Upper lobe of left lung (tissue), 6 donors: ENCODE results near the gene FAM234A. TPM values are rescaled to one million over a fixed set of nuclear protein-coding genes. Genes with fewer than 3 reads are reported as not detected.

Experiments
- ATAC-seq, 2 donors: fragments of 200-7000 bp; cut with Tn5 transposase; one replicate each; pipeline ENCODE4 v1.9.1; 2022; ENCODE audit warnings: mild to moderate bottlenecking in 2 of 2, moderate library complexity in 2 of 2; ENCODE audit not compliant: low FRiP score in 2 of 2
- DNase-seq, 2 donors: peaks; one replicate each; pipeline ENCODE4 v3.0.0-alpha.2; 2019 to 2020
- H3K27ac ChIP-seq, 4 donors: fragments of 200-600 bp; sonication (generic); one replicate each; pipeline ENCODE4 v1.5.1; 2016 to 2019
- H3K27me3 ChIP-seq, 4 donors: fragments of 200-600 bp; sonication (generic); one replicate each; pipeline ENCODE4 v1.5.1; 2017 to 2019
- H3K36me3 ChIP-seq, 4 donors: fragments of 200-600 bp; sonication (generic); one replicate each; pipeline ENCODE4 v1.5.1; 2016 to 2019
- H3K4me1 ChIP-seq, 4 donors: fragments of 200-600 bp; sonication (generic); one replicate each; pipeline ENCODE4 v1.5.1; 2018 to 2019
- H3K4me3 ChIP-seq, 4 donors: fragments of 200-600 bp; sonication (generic); one replicate each; pipeline ENCODE4 v1.5.1; 2017 to 2019; ENCODE audit warnings: mild to moderate bottlenecking in 2 of 4, moderate library complexity in 1 of 4
- H3K9me3 ChIP-seq, 4 donors: fragments of 200-600 bp; sonication (generic); one replicate each; pipeline ENCODE4 v1.5.1; 2018 to 2019
- CTCF ChIP-seq, 6 experiments: fragments of 450-650 bp in 4 of 6; fragments of 200-600 bp in 2 of 6; sonication (generic) in 2 of 6; IDR thresholded peaks; one replicate each; pipeline ENCODE4 v1.5.1; 2016 to 2019; ENCODE audit warnings: antibody characterized with exemption in 6 of 6
- EP300 ChIP-seq, 4 donors: sonication (generic); formaldehyde crosslinking; IDR thresholded peaks; one replicate each; pipeline ENCODE4 v1.5.1; 2017; ENCODE audit warnings: antibody characterized with exemption in 4 of 4, control low read depth in 2 of 4
- POLR2A ChIP-seq, 4 donors: fragments of 450-650 bp; IDR thresholded peaks; one replicate each; pipeline ENCODE4 v1.5.1; 2016 to 2017; ENCODE audit warnings: antibody characterized with exemption in 4 of 4, mild to moderate bottlenecking in 2 of 4
- POLR2AphosphoS5 ChIP-seq, 2 donors: sonication (generic); formaldehyde crosslinking; IDR thresholded peaks; one replicate each; pipeline ENCODE4 v1.5.1; 2017; ENCODE audit warnings: antibody characterized with exemption in 2 of 2
- WGBS, 2 donors: methylation state at CpG; one replicate each; pipeline ENCODE4 v1.1.5; 2017 to 2018; 5-methylcytosine and 5-hydroxymethylcytosine counted together
- total RNA-seq, 6 donors: library from RNA; depleted of rRNA in 4 of 6; stranded (reverse); fragments of >200 nt in 4 of 6; gene quantifications; one replicate each; pipeline versions ENCODE4 v1.1.0 to v1.2.1, GENCODE V29; 2016 to 2021
- donor health status: DM: no; HTN: no; CAD: no; lungs with moderate emphysema.
- donor health status: DM: no; HTN: yes; CAD: no; lungs with severe emphysema.

The FAM234A gene
- total RNA-seq, 6 donors from 2014 or later: 55.4 to 92.7 (median 66.0) TPM

- TF ChIP-seq POLR2AphosphoS5 (IDR thresholded peaks at IDR 0.05) (no peak), EP300 (IDR thresholded peaks at IDR 0.05) (no peak)
- no peak overlapping the region for H3K4me3 ChIP-seq
- H3K27ac ChIP-seq: no peak overlapping the region
- no peaks in the 10 kb centered on the region for H3K9me3 ChIP-seq
- H3K36me3 ChIP-seq: peaks cover 8 to 58% (median 46%) of the 10 kb centered on the region in 4 donors
- ATAC-seq: no peak
- no peaks in the 10 kb centered on the region for H3K4me1 ChIP-seq
- 92 to 95% methylated on average over 37 of the region's 37 CpGs for WGBS, 2 donors
- DNase-seq: peak in 1 of 2 donors; percentile 79
- H3K27me3 ChIP-seq: no peaks in the 10 kb centered on the region
Measured at GRCh38 chr16:296806-297510, 62.3 kb downstream of the FAM234A start.

DNA sequence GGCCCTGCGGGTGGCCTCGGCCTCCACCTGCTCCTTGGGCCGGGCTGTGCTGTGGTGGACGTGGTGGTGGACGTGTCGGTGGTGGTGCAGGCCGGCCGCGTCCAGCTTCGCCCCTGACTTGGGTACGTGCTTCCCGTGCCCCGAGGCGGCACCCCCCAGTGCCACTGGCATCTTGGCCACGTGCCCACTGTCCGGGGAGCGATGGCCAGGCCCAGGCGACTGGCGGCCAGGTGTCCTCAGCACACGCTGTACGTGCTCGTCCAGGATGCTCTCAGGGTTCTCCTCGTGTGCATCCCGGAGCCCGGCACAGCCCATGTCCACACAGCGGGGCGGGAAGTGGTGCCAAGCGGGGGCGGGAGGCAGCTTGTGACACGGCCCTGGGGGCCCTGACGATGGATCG lies 63.2 kb downstream of the FAM234A start:
- no peaks in the 10 kb centered on the region for H3K4me1 ChIP-seq
- 94 to 99% methylated on average over 15 to 19 of the region's 32 CpGs for WGBS, 2 donors
- no peak overlapping the region for H3K4me3 ChIP-seq
- no peaks in the 10 kb centered on the region for H3K9me3 ChIP-seq
- no peak for TF ChIP-seq EP300 (IDR thresholded peaks at IDR 0.05)
- TF ChIP-seq POLR2AphosphoS5 (IDR thresholded peaks at IDR 0.05): no peak
- no peak for TF ChIP-seq POLR2A (IDR thresholded peaks at IDR 0.05)
- no peak for TF ChIP-seq CTCF (IDR thresholded peaks at IDR 0.05)
- peaks cover 6 to 57% (median 43%) of the 10 kb centered on the region in 4 donors for H3K36me3 ChIP-seq
- H3K27ac ChIP-seq: no peak overlapping the region
- DNase-seq (peak in 1 of 2 donors; percentile 75), ATAC-seq (peak in 1 of 2 donors; percentile 18)
- H3K27me3 ChIP-seq: no peaks in the 10 kb centered on the region

- Histone ChIP-seq H3K27ac (no peak overlapping the region), H3K4me3 (no peak overlapping the region), H3K36me3 (peaks cover 8 to 59% (median 43%) of the 10 kb centered on the region in 4 donors), H3K9me3 (no peaks in the 10 kb centered on the region), H3K4me1 (no peaks in the 10 kb centered on the region), H3K27me3 (no peaks in the 10 kb centered on the region)
- 91 to 96% methylated on average over 6 of the region's 6 CpGs for WGBS, 2 donors
- TF ChIP-seq POLR2A (IDR thresholded peaks at IDR 0.05): no peak
- DNase-seq (no peak), ATAC-seq (no peak)
Measured at GRCh38 chr16:301235-301634, 66.6 kb downstream of the FAM234A start.

- DNase-seq (no peak), ATAC-seq (no peak)
- Histone ChIP-seq H3K27me3 (no peaks in the 10 kb centered on the region), H3K4me1 (no peaks in the 10 kb centered on the region), H3K4me3 (no peak overlapping the region), H3K27ac (no peak overlapping the region), H3K9me3 (no peaks in the 10 kb centered on the region), H3K36me3 (peaks cover 8 to 59% (median 43%) of the 10 kb centered on the region in 4 donors)
- WGBS, 2 donors: 93 to 100% methylated on average over 2 to 13 of the region's 13 CpGs
- no peak for TF ChIP-seq POLR2AphosphoS5 (IDR thresholded peaks at IDR 0.05)
- no peak for TF ChIP-seq CTCF (IDR thresholded peaks at IDR 0.05)
- TF ChIP-seq POLR2A (IDR thresholded peaks at IDR 0.05): no peak
- no peak for TF ChIP-seq EP300 (IDR thresholded peaks at IDR 0.05)
Measured at GRCh38 chr16:301950-302349, 67.3 kb downstream of the FAM234A start.

GRCh38 chr16:303760-304505 lies 69.3 kb downstream of the FAM234A start:
- H3K36me3 ChIP-seq: peaks cover 3 to 60% (median 48%) of the 10 kb centered on the region in 4 donors
- DNase-seq: peak in 1 of 2 donors; percentile 78
- H3K4me1 ChIP-seq: no peaks in the 10 kb centered on the region
- H3K27me3 ChIP-seq: no peaks in the 10 kb centered on the region
- H3K4me3 ChIP-seq: no peak overlapping the region
- no peak for TF ChIP-seq POLR2A (IDR thresholded peaks at IDR 0.05)
- no peak for TF ChIP-seq EP300 (IDR thresholded peaks at IDR 0.05)
- peak in 1 of 6 experiments; percentile 21 for TF ChIP-seq CTCF (IDR thresholded peaks at IDR 0.05)
- peak in 1 of 2 donors; percentile 45 for ATAC-seq
- no peaks in the 10 kb centered on the region for H3K9me3 ChIP-seq
- WGBS, 2 donors: 89 to 92% methylated on average over 42 to 43 of the region's 43 CpGs
- H3K27ac ChIP-seq: no peak overlapping the region
